ENCODE measurements around the gene KRTAP12-2.

The KRTAP12-2 gene

GRCh38 chr21:44702973-44703730 lies 36.4 kb upstream of the KRTAP12-2 start:
- H3K27ac ChIP-seq (ENCODE audit: extremely low read depth, low read depth, low read length): no peak overlapping the region
- ChIA-PET CTCF (no interaction called here), POLR2A (interaction anchor here (0.5 kb wide), 1 partner anchor 58 kb away, joined by 4 read pairs; no protein-coding TSS in a partner anchor)
- H3K4me3 ChIP-seq (ENCODE audit: low read depth, low read length): no peak overlapping the region
- H3K9me3 ChIP-seq (ENCODE audit: control insufficient read depth, insufficient read depth, low read depth, low read length): no peaks in the 10 kb centered on the region
- TF ChIP-seq ZIC2 (tag by site-specific recombination; IDR thresholded peaks at IDR 0.05) (0 out of 2 replicates have a peak, but pooled peaks have one; percentile 11), ZNF639 (tag by site-specific recombination; IDR thresholded peaks at IDR 0.05) (no peak)
- no peaks in the 10 kb centered on the region for H3K36me3 ChIP-seq (ENCODE audit: control insufficient read depth in 2 of 2, insufficient read depth in 1 of 2, low read length in 2 of 2)
- H3K4me1 ChIP-seq (ENCODE audit: control insufficient read depth, insufficient read depth, low read length): no peaks in the 10 kb centered on the region

GRCh38 chr21:44702111-44702972 lies 35.6 kb upstream of the KRTAP12-2 start:
- H3K27ac ChIP-seq (ENCODE audit: extremely low read depth, low read depth, low read length): no peak overlapping the region
- H3K36me3 ChIP-seq (ENCODE audit: control insufficient read depth in 2 of 2, insufficient read depth in 1 of 2, low read length in 2 of 2): no peaks in the 10 kb centered on the region
- H3K4me1 ChIP-seq (ENCODE audit: control insufficient read depth, insufficient read depth, low read length): no peaks in the 10 kb centered on the region
- H3K9me3 ChIP-seq (ENCODE audit: control insufficient read depth, insufficient read depth, low read depth, low read length): no peaks in the 10 kb centered on the region
- POLR2A ChIA-PET: no interaction called here
- CTCF ChIA-PET: no interaction called here
- no peak overlapping the region for H3K4me3 ChIP-seq (ENCODE audit: low read depth, low read length)
- TF ChIP-seq ZBTB17 (tag by site-specific recombination; IDR thresholded peaks at IDR 0.05) (no peak), SCRT2 (tag by site-specific recombination; IDR thresholded peaks at IDR 0.05) (0 out of 2 replicates have a peak, but pooled peaks have one; percentile 17), ZNF416 (tag by site-specific recombination; IDR thresholded peaks at IDR 0.05) (no peak), ZIC2 (tag by site-specific recombination; IDR thresholded peaks at IDR 0.05) (peak; percentile 77)

- TF ChIP-seq KLF1 (tag by site-specific recombination; IDR thresholded peaks at IDR 0.05) (0 out of 2 replicates have a peak, but pooled peaks have one; percentile 17), ZNF132 (tag by site-specific recombination; IDR thresholded peaks at IDR 0.05; ENCODE audit: borderline replicate concordance) (no peak)
- Histone ChIP-seq H3K9me3 (ENCODE audit: control insufficient read depth, insufficient read depth, low read depth, low read length) (no peaks in the 10 kb centered on the region), H3K27ac (ENCODE audit: extremely low read depth, low read depth, low read length) (no peak overlapping the region), H3K4me3 (ENCODE audit: low read depth, low read length) (no peak overlapping the region), H3K4me1 (ENCODE audit: control insufficient read depth, insufficient read depth, low read length) (no peaks in the 10 kb centered on the region), H3K36me3 (ENCODE audit: control insufficient read depth in 2 of 2, insufficient read depth in 1 of 2, low read length in 2 of 2) (no peaks in the 10 kb centered on the region)
- POLR2A ChIA-PET: no interaction called here
- CTCF ChIA-PET: interaction anchor here (0.7 kb wide), 1 partner anchor 9 kb away, joined by 3 read pairs; the partner anchor contains the start of gene TSPEAR
Observed at GRCh38 chr21:44701541-44701940, 34.8 kb upstream of the KRTAP12-2 start.

GRCh38 chr21:44701023-44701400 lies 34.3 kb upstream of the KRTAP12-2 start:
- no peaks in the 10 kb centered on the region for H3K4me1 ChIP-seq (ENCODE audit: control insufficient read depth, insufficient read depth, low read length)
- POLR2A ChIA-PET: no interaction called here
- TF ChIP-seq ZNF624 (tag by site-specific recombination; IDR thresholded peaks at IDR 0.05) (no peak), ZNF391 (tag by site-specific recombination; IDR thresholded peaks at IDR 0.05; ENCODE audit: borderline replicate concordance, low read depth) (no peak), IKZF3 (tag by site-specific recombination; IDR thresholded peaks at IDR 0.05) (no peak), ZBTB44 (tag by site-specific recombination; IDR thresholded peaks at IDR 0.05) (no peak), PRDM2 (tag by site-specific recombination; IDR thresholded peaks at IDR 0.05; ENCODE audit: borderline replicate concordance) (no peak), ZNF404 (tag by site-specific recombination; IDR thresholded peaks at IDR 0.05) (no peak), ZSCAN18 (tag by site-specific recombination; IDR thresholded peaks at IDR 0.05) (no peak)

More at GRCh38 chr21:44701023-44701400, 34.3 kb upstream of the KRTAP12-2 start:
- CTCF ChIA-PET: interaction anchor here (0.7 kb wide), 1 partner anchor 10 kb away, joined by 3 read pairs; the partner anchor contains the start of gene TSPEAR
- Histone ChIP-seq H3K4me3 (ENCODE audit: low read depth, low read length) (no peak overlapping the region), H3K36me3 (ENCODE audit: control insufficient read depth in 2 of 2, insufficient read depth in 1 of 2, low read length in 2 of 2) (no peaks in the 10 kb centered on the region), H3K9me3 (ENCODE audit: control insufficient read depth, insufficient read depth, low read depth, low read length) (no peaks in the 10 kb centered on the region), H3K27ac (ENCODE audit: extremely low read depth, low read depth, low read length) (no peak overlapping the region)
